ENCODE data around the gene TMEM179. TPM values are rescaled to one million over a fixed set of nuclear protein-coding genes. Genes with fewer than 3 reads are reported as not detected.

Gene TMEM179
- total RNA-seq, 4 donors from 2014 or later: not detected

GRCh38 chr14:104574978-104575583 is 29.5 kb downstream of the TMEM179 start:
- no peak for TF ChIP-seq POLR2A (IDR thresholded peaks at IDR 0.05)
- TF ChIP-seq CTCF (IDR thresholded peaks at IDR 0.05): no peak
- intact Hi-C loops (cut with DNase I; ENCODE audit: low total_unique reads): no loop called here
- DNase-seq (ENCODE audit: low spot score in 2 of 2): no peak
- 84 to 85% methylated on average over 29 to 30 of the region's 31 CpGs for WGBS, 2 donors
- no peak overlapping the region for H3K4me3 ChIP-seq (ENCODE audit: low read depth, poor library complexity, severe bottlenecking)

- TF ChIP-seq POLR2A (IDR thresholded peaks at IDR 0.05) (no peak), CTCF (IDR thresholded peaks at IDR 0.05) (no peak)
- no peak for DNase-seq (ENCODE audit: low spot score in 2 of 2)
- H3K4me3 ChIP-seq (ENCODE audit: low read depth, poor library complexity, severe bottlenecking): no peak overlapping the region
- 62 to 64% methylated on average over 14 of the region's 14 CpGs for WGBS, 2 donors
- intact Hi-C loops (cut with DNase I; ENCODE audit: low total_unique reads): no loop called here
Measured at GRCh38 chr14:104574536-104574935, 30.0 kb downstream of the TMEM179 start.

GRCh38 chr14:104573930-104574329 is 30.6 kb downstream of the TMEM179 start:
- WGBS, 2 donors: 51 to 93% methylated on average over 3 to 8 of the region's 9 CpGs
- intact Hi-C loops (cut with DNase I; ENCODE audit: low total_unique reads): no loop called here
- DNase-seq (ENCODE audit: low spot score in 2 of 2): no peak
- no peak overlapping the region for H3K4me3 ChIP-seq (ENCODE audit: low read depth, poor library complexity, severe bottlenecking)
- TF ChIP-seq CTCF (IDR thresholded peaks at IDR 0.05) (no peak), POLR2A (IDR thresholded peaks at IDR 0.05) (no peak)

GRCh38 chr14:104572668-104573067 is 31.9 kb downstream of the TMEM179 start:
- no peak overlapping the region for H3K4me3 ChIP-seq (ENCODE audit: low read depth, poor library complexity, severe bottlenecking)
- intact Hi-C loops (cut with DNase I; ENCODE audit: low total_unique reads): no loop called here
- no peak for DNase-seq (ENCODE audit: low spot score in 2 of 2)
- TF ChIP-seq CTCF (IDR thresholded peaks at IDR 0.05) (no peak), POLR2A (IDR thresholded peaks at IDR 0.05) (no peak)
- 88 to 97% methylated on average over 7 of the region's 7 CpGs for WGBS, 2 donors

- intact Hi-C loops (cut with DNase I; ENCODE audit: low total_unique reads): no loop called here
- no peak overlapping the region for H3K4me3 ChIP-seq (ENCODE audit: low read depth, poor library complexity, severe bottlenecking)
- TF ChIP-seq POLR2A (IDR thresholded peaks at IDR 0.05) (no peak), CTCF (IDR thresholded peaks at IDR 0.05) (no peak)
- no peak for DNase-seq (ENCODE audit: low spot score in 2 of 2)
- 87 to 90% methylated on average over 9 to 11 of the region's 11 CpGs for WGBS, 2 donors
Measured at GRCh38 chr14:104572024-104572626, 32.4 kb downstream of the TMEM179 start.

GRCh38 chr14:104571246-104571645 is 33.3 kb downstream of the TMEM179 start:
- DNase-seq (ENCODE audit: low spot score in 2 of 2): no peak
- 72 to 87% methylated on average over 16 of the region's 16 CpGs for WGBS, 2 donors
- intact Hi-C loops (cut with DNase I; ENCODE audit: low total_unique reads): no loop called here

More at GRCh38 chr14:104571246-104571645, 33.3 kb downstream of the TMEM179 start:
- H3K4me3 ChIP-seq (ENCODE audit: low read depth, poor library complexity, severe bottlenecking): no peak overlapping the region
- no peak for TF ChIP-seq CTCF (IDR thresholded peaks at IDR 0.05)
- TF ChIP-seq POLR2A (IDR thresholded peaks at IDR 0.05): no peak

All from lower leg skin (tissue), 4 donors.